Peyer's patch (tissue), 4 donors: ENCODE data around the gene BET1L.
"Not testable (repeated sequence)": the region's sequence is repeated elsewhere in the genome, so short reads cannot be mapped to it uniquely, and the experiment has no call there.

Source experiments
- CTCF ChIP-seq, 6 experiments: fragments of 450-650 bp in 4 of 6; fragments of 200-600 bp in 2 of 6; sonication (generic) in 1 of 6; IDR thresholded peaks; one replicate each; pipeline ENCODE4 v1.5.1; 2017 to 2019; ENCODE audit warnings: antibody characterized with exemption in 6 of 6, mild to moderate bottlenecking in 3 of 6, moderate library complexity in 1 of 6
- POLR2A ChIP-seq, 2 donors: fragments of 450-650 bp; IDR thresholded peaks; one replicate each; pipeline ENCODE4 v1.5.1; 2017; ENCODE audit warnings: antibody characterized with exemption in 2 of 2, mild to moderate bottlenecking in 2 of 2, moderate library complexity in 2 of 2

- not testable (repeated sequence) for TF ChIP-seq CTCF, POLR2A (IDR thresholded peaks at IDR 0.05)
These were observed 14.5 kb downstream of the BET1L start, which contains the start of gene SCGB1C1 for GRCh38 chr11:192674-193128.
